GM12878 (cell line): Measurements from ENCODE around the gene FCRL6. TPM values are rescaled to one million over a fixed set of nuclear protein-coding genes. Genes with fewer than 3 reads are reported as not detected.

Experiments
- ATAC-seq: fragments of 200-7000 bp; cut with Tn5 transposase; 3 replicates; pipeline ENCODE4 v1.9.1; 2020; ENCODE audit warnings: mild to moderate bottlenecking, moderate library complexity
- BruUV-seq: library from RNA; stranded (reverse); fragments of 400-500 nt; replicated peaks from 2 replicates; lab custom pipeline; 2021; lab: Mats Ljungman, UMichigan
- CTCF ChIA-PET: fragments of 300-600 bp; sonication (Branson Sonifier 250); formaldehyde crosslinking; extraction: SDS; loops from one replicate; lab custom pipeline; 2021; ENCODE audit warnings: inconsistent platforms; lab: Yijun Ruan, JAX
- POLR2A ChIA-PET: fragments of 350-600 bp; formaldehyde crosslinking; extraction: SDS; loops from one replicate; lab custom pipeline; 2021; ENCODE audit warnings: inconsistent platforms; lab: Charles Lee
- RAD21 ChIA-PET: fragments of 300-600 bp; sonication (Branson Sonifier 250); formaldehyde crosslinking; loops from one replicate; lab custom pipeline; 2023; ENCODE audit warnings: antibody characterized with exemption; ENCODE audit not compliant: unreplicated experiment; lab: Charles Lee
- SMC1A ChIA-PET: fragments of 300-600 bp; sonication (Branson Sonifier 250); formaldehyde crosslinking; loops from one replicate; lab custom pipeline; 2023; ENCODE audit not compliant: unreplicated experiment, uncharacterized antibody; lab: Charles Lee
- DNase-seq: peaks from one replicate; pipeline ENCODE4 v3.0.0-alpha.2; 2011; ENCODE audit warnings: low read depth, low spot score
- FAIRE-seq: peaks from 3 replicates; lab custom pipeline; 2011; peaks lifted over from hg19 to GRCh38; lab: Jason Lieb, UNC
- H2AFZ ChIP-seq: 2 replicates; pipeline ENCODE4 v1.6.0; 2011; ENCODE audit warnings: low read depth, low read length, control low read depth; ENCODE audit not compliant: control insufficient read depth
- H3K27ac ChIP-seq: 2 replicates; pipeline ENCODE4 v1.5.1; 2011; ENCODE audit warnings: control low read depth; ENCODE audit not compliant: control insufficient read depth, insufficient read depth
- H3K27me3 ChIP-seq, 2 experiments: replicated peaks in 1 of 2; 2 replicates each; pipeline versions ENCODE4 v1.6.0 to v1.6.1; 2011; ENCODE audit warnings: low read length in 1 of 2; ENCODE audit not compliant: control insufficient read depth in 2 of 2, insufficient read depth in 2 of 2
- H3K36me3 ChIP-seq, 2 experiments: 2 replicates each; pipeline ENCODE4 v1.5.1; 2011; ENCODE audit warnings: low read length in 1 of 2; ENCODE audit not compliant: control insufficient read depth in 2 of 2, insufficient read depth in 2 of 2
- H3K4me1 ChIP-seq: 2 replicates; pipeline ENCODE4 v1.6.1; 2011; ENCODE audit warnings: mild to moderate bottlenecking, low read length, moderate library complexity, mixed read lengths; ENCODE audit not compliant: control insufficient read depth, insufficient read depth
- H3K4me2 ChIP-seq: 2 replicates; pipeline ENCODE4 v1.6.0; 2011; ENCODE audit warnings: control low read depth; ENCODE audit not compliant: control insufficient read depth, insufficient read depth
- H3K4me3 ChIP-seq: fragments of 200-600 bp; sonication (generic); 2 replicates; pipeline ENCODE4 v1.5.1; 2016
- H3K79me2 ChIP-seq: 2 replicates; pipeline ENCODE4 v1.6.0; 2011; ENCODE audit warnings: low read length; ENCODE audit not compliant: control insufficient read depth, insufficient read depth
- H3K9ac ChIP-seq: 2 replicates; pipeline ENCODE4 v1.8.0; 2011; ENCODE audit warnings: low read length, control low read depth, mixed read lengths; ENCODE audit not compliant: control insufficient read depth, insufficient read depth
- H3K9me3 ChIP-seq: replicated peaks from 3 replicates; pipeline ENCODE4 v1.5.1; 2011; ENCODE audit warnings: mild to moderate bottlenecking, low read length; ENCODE audit not compliant: control insufficient read depth, insufficient read depth
- H4K20me1 ChIP-seq: 2 replicates; pipeline ENCODE4 v1.6.0; 2011; ENCODE audit not compliant: control insufficient read depth, insufficient read depth
- CBFB ChIP-seq: IDR thresholded peaks from 2 replicates; pipeline ENCODE4 v1.6.1; 2016; ENCODE audit warnings: antibody characterized with exemption, low read depth
- CHD2 ChIP-seq: IDR thresholded peaks from 2 replicates; pipeline ENCODE4 v1.6.1; 2011; ENCODE audit warnings: low read depth, low read length, improper control_type of control experiment, borderline replicate concordance
- CREB1 ChIP-seq: IDR thresholded peaks from 2 replicates; pipeline ENCODE4 v1.6.1; 2012; ENCODE audit warnings: low read depth, mild to moderate bottlenecking, inconsistent platforms
- EED ChIP-seq: sonication (generic); IDR thresholded peaks from 2 replicates; pipeline ENCODE4 v1.6.1; 2016; ENCODE audit warnings: antibody characterized with exemption, low read depth
- IKZF1 ChIP-seq: fragments of 450-650 bp; conservative IDR thresholded peaks from 2 replicates; pipeline ENCODE4 v1.6.1; 2017; ENCODE audit warnings: antibody characterized with exemption, mild to moderate bottlenecking
- RAD21 ChIP-seq: IDR thresholded peaks from 2 replicates; pipeline ENCODE4 v1.6.1; 2011; ENCODE audit warnings: mild to moderate bottlenecking, low read depth, low read length, moderate library complexity; ENCODE audit not compliant: insufficient read depth
- RB1 ChIP-seq: fragments of 450-650 bp; formaldehyde crosslinking; IDR thresholded peaks from 2 replicates; pipeline ENCODE4 v1.6.1; 2017; ENCODE audit warnings: mild to moderate bottlenecking, borderline replicate concordance
- SMC3 ChIP-seq: IDR thresholded peaks from 2 replicates; pipeline ENCODE4 v1.6.1; 2011; ENCODE audit warnings: low read length, improper control_type of control experiment, borderline replicate concordance
- TCF7 ChIP-seq: IDR thresholded peaks from 2 replicates; pipeline ENCODE4 v1.6.1; 2014; ENCODE audit warnings: antibody characterized with exemption, borderline replicate concordance
- YY1 ChIP-seq: IDR thresholded peaks from 2 replicates; pipeline ENCODE4 v1.6.1; 2011; ENCODE audit warnings: low read depth, mild to moderate bottlenecking, low read length
- WGBS: methylation state at CpG from one replicate; pipeline ENCODE4 v1.1.6; 2016; ENCODE audit warnings: low lambda C conversion rate; ENCODE audit not compliant: insufficient replicate concordance, insufficient coverage; ENCODE audit errors: missing lambda C conversion rate; 5-methylcytosine and 5-hydroxymethylcytosine counted together
- in situ Hi-C: fragments of 300-500 bp; cut with MboI; formaldehyde crosslinking; loops from 9 replicates; pipeline ENCODE4 v1.14.3; 2018; ENCODE audit warnings: mixed read lengths
- intact Hi-C: fragments of 100-400 bp; cut with micrococcal nuclease; formaldehyde crosslinking; loops from one replicate; pipeline ENCODE4 v1.14.2; 2022; ENCODE audit not compliant: unreplicated experiment
- polyA plus RNA-seq, 11 experiments: library from polyadenylated mRNA; depleted of rRNA in 4 of 11; unstranded in 6 of 11; stranded (reverse) in 5 of 11; fragments of >200 nt; fragmentation: Nextera tagmentation in 4 of 11; fragmentation: Illumina TruSeq in 1 of 11; extraction: Ambion mirVana in 4 of 11; extraction: Trizol in 1 of 11; gene quantifications; 1 replicate in 1 of 11; 2 replicates in 10 of 11; pipeline versions ENCODE4 v1.2.1 to v1.2.3, GENCODE V29; 2011 to 2016; ENCODE audit warnings: inconsistent platforms in 2 of 11, missing spikeins in 2 of 11, low read depth in 1 of 11
- total RNA-seq, 4 experiments: library from RNA; depleted of rRNA in 3 of 4; stranded (reverse); fragments of >200 nt in 3 of 4; fragmentation: Illumina TruSeq in 1 of 4; extraction: Trizol in 1 of 4; gene quantifications; 2 replicates each; pipeline versions ENCODE4 v1.2.1 to v1.2.3, GENCODE V29; 2013 to 2021
- TF ChIP-seq, protein P1 (sequence below), 3 experiments: IDR thresholded peaks in 2 of 3; conservative IDR thresholded peaks in 1 of 3; 2 replicates each; pipeline ENCODE4 v1.5.1; 2011; ENCODE audit warnings: low read depth in 3 of 3, low read length in 3 of 3, mild to moderate bottlenecking in 3 of 3, control low read depth in 2 of 3, moderate library complexity in 2 of 3, inconsistent platforms in 1 of 3, mixed read lengths in 1 of 3; ENCODE audit not compliant: control insufficient read depth in 2 of 3, insufficient read depth in 1 of 3; ENCODE audit errors: extremely low read depth in 1 of 3
- TF ChIP-seq, protein P2 (sequence below): IDR thresholded peaks from 2 replicates; pipeline ENCODE4 v1.6.1; 2011; ENCODE audit warnings: borderline replicate concordance, low read depth, mild to moderate bottlenecking, moderate library complexity, mixed read lengths, low read length; ENCODE audit not compliant: insufficient read depth; ENCODE audit errors: extremely low read length

The FCRL6 gene
- total and polyA plus RNA-seq, 10 of the 15 experiments (the other 5 are each of a cell fraction or from before 2014, with no cell fraction given) = 0.04 to 0.16 (median 0.11) TPM; not detected in 7

DNA sequence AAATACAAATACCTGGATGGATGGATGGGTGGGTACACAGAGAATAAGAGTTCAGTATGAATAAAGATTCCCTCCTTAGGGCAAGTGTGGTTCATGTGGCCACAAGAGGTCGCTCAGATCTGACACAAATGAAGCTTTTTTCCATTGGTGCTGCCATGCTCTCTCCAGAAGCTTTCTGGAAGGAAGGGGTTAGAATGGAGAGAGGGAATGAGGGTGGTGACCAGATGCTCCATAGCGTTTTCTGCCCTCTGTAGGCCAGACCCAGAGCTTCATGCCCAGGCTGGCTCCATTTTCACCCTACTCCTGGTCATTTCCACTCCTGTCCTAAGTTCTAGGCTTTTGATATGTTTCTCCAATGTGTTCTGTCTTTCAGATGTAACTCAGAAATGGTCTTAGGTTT lies 3.3 kb upstream of the FCRL6 start:
- Histone ChIP-seq H3K9ac (no peak overlapping the region), H3K4me1 (peaks cover 9% of the 10 kb centered on the region), H3K36me3 (no peaks in the 10 kb centered on the region), H3K79me2 (no peaks in the 10 kb centered on the region), H3K27me3 (peaks cover 3% of the 10 kb centered on the region in 2 experiments), H3K27ac (no peak overlapping the region), H2AFZ (no peak overlapping the region), H3K4me3 (no peak overlapping the region), H3K9me3 (no peaks in the 10 kb centered on the region), H4K20me1 (no peaks in the 10 kb centered on the region), H3K4me2 (no peak overlapping the region)
- ChIA-PET SMC1A (interaction anchor here (0.8 to 11.2 kb wide), 25 partner anchors 9 to 208 kb away, joined by 3 to 289 read pairs (median 4); partner anchors contain the start of genes DUSP23 and SLAMF8), POLR2A (interaction anchor here (1.3 to 3.5 kb wide), 3 partner anchors 21 to 94 kb away, joined by 3 to 13 read pairs (median 4); no protein-coding TSS in a partner anchor), CTCF (interaction anchor here (0.6 to 14.4 kb wide), 43 partner anchors 9 to 1476 kb away, joined by 3 to 476 read pairs (median 5); partner anchors contain the start of genes DUSP23, IGSF9 and SLAMF8), RAD21 (interaction anchor here (1.0 to 5.5 kb wide), 8 partner anchors 18 to 584 kb away, joined by 3 to 153 read pairs (median 6); partner anchors contain the start of gene DUSP23)
- in situ Hi-C loops (loop anchor here (5.0 kb wide), 2 partner anchors 93 to 208 kb away; no protein-coding TSS in a partner anchor), intact Hi-C loops (loop anchor here (1.0 to 10.0 kb wide), 4 partner anchors 30 to 584 kb away; no protein-coding TSS in a partner anchor)
- TF ChIP-seq, protein P1, sequence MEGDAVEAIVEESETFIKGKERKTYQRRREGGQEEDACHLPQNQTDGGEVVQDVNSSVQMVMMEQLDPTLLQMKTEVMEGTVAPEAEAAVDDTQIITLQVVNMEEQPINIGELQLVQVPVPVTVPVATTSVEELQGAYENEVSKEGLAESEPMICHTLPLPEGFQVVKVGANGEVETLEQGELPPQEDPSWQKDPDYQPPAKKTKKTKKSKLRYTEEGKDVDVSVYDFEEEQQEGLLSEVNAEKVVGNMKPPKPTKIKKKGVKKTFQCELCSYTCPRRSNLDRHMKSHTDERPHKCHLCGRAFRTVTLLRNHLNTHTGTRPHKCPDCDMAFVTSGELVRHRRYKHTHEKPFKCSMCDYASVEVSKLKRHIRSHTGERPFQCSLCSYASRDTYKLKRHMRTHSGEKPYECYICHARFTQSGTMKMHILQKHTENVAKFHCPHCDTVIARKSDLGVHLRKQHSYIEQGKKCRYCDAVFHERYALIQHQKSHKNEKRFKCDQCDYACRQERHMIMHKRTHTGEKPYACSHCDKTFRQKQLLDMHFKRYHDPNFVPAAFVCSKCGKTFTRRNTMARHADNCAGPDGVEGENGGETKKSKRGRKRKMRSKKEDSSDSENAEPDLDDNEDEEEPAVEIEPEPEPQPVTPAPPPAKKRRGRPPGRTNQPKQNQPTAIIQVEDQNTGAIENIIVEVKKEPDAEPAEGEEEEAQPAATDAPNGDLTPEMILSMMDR (IDR thresholded peaks at IDR 0.05 in 2 of 3, conservative IDR thresholded peaks at IDR 0.05 in 1 of 3; ENCODE audit: control insufficient read depth in 2 of 3, extremely low read depth in 1 of 3, insufficient read depth in 1 of 3, low read depth in 3 of 3, low read length in 3 of 3) = peak; percentile 68 to 77 (median 71)
- TF ChIP-seq SMC3 = peak; percentile 91
- 0 out of 2 replicates have a peak, but pooled peaks have one; percentile 24 for TF ChIP-seq RB1
- TF ChIP-seq YY1 = 0 out of 2 replicates have a peak, but pooled peaks have one; percentile 47
- TF ChIP-seq CBFB = no peak
- no peak for TF ChIP-seq CHD2
- TF ChIP-seq RAD21 = peak; percentile 78
- TF ChIP-seq, protein P2, sequence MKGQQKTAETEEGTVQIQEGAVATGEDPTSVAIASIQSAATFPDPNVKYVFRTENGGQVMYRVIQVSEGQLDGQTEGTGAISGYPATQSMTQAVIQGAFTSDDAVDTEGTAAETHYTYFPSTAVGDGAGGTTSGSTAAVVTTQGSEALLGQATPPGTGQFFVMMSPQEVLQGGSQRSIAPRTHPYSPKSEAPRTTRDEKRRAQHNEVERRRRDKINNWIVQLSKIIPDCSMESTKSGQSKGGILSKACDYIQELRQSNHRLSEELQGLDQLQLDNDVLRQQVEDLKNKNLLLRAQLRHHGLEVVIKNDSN = no peak
- peak; percentile 20; the same call in 1 of the 2 replicates for TF ChIP-seq EED
- TF ChIP-seq IKZF1 = 0 out of 2 replicates have a peak, but pooled peaks have one; percentile 22
- no peak for TF ChIP-seq CREB1
- no peak for TF ChIP-seq TCF7
- DNase-seq (no peak), FAIRE-seq (no peak), ATAC-seq (peak; percentile 82)
- BruUV-seq = no TSS peak
- 0% methylated on average over 2 of the region's 2 CpGs for WGBS
